Spinal cord (tissue), 10 donors: ENCODE measurements around the gene ZNF560. TPM values are rescaled to one million over a fixed set of nuclear protein-coding genes. Genes with fewer than 3 reads are reported as not detected.
A peak's percentile ranks its signal among the peaks of the same experiment; 100 is the strongest.
"Not testable (repeated sequence)": the region's sequence is repeated elsewhere in the genome, so short reads cannot be mapped to it uniquely, and the experiment has no call there.

Source experiments
- DNase-seq, 6 donors: peaks; one replicate each; pipeline versions ENCODE4 v3.0.0 to v3.0.0-alpha.2; 2013 to 2015; ENCODE audit warnings: low spot score in 6 of 6, low read depth in 4 of 6
- H3K27ac ChIP-seq: one replicate; pipeline ENCODE4 v1.5.1; 2013; ENCODE audit warnings: low read depth, low read length, control low read depth
- H3K27me3 ChIP-seq: one replicate; pipeline ENCODE4 v1.6.1; 2013; ENCODE audit warnings: low read length; ENCODE audit not compliant: control insufficient read depth, insufficient read depth
- H3K36me3 ChIP-seq: one replicate; pipeline ENCODE4 v1.6.1; 2013; ENCODE audit warnings: low read length; ENCODE audit not compliant: control insufficient read depth, insufficient read depth
- H3K4me1 ChIP-seq: one replicate; pipeline ENCODE4 v1.6.1; 2013; ENCODE audit warnings: low read length; ENCODE audit not compliant: control insufficient read depth, insufficient read depth
- H3K4me3 ChIP-seq: one replicate; pipeline ENCODE4 v1.5.1; 2013; ENCODE audit warnings: low read depth, low read length, control low read depth
- H3K9me3 ChIP-seq: one replicate; pipeline ENCODE4 v1.6.1; 2013; ENCODE audit warnings: low read length; ENCODE audit not compliant: control insufficient read depth, insufficient read depth
- WGBS: methylation state at CpG from one replicate; pipeline ENCODE4 v1.1.5; 2013; ENCODE audit warnings: missing lambda C conversion rate; ENCODE audit not compliant: insufficient coverage; 5-methylcytosine and 5-hydroxymethylcytosine counted together
- long read RNA-seq, 4 donors: transcript quantifications; one replicate each; lab custom pipeline, GENCODE V29; 2026
- polyA plus RNA-seq, 2 donors: library from polyadenylated mRNA; unstranded; fragments of 120-200 nt; gene quantifications; one replicate each; pipeline ENCODE4 v1.2.1, GENCODE V29; 2013; ENCODE audit not compliant: insufficient read length in 2 of 2
- total RNA-seq, 2 donors: library from RNA; depleted of rRNA in 1 of 2; stranded (reverse); fragments of 120-200 nt in 1 of 2; fragments of >200 nt in 1 of 2; gene quantifications; one replicate each; pipeline versions ENCODE4 v1.2.3 to v1.2.4, GENCODE V29; 2013 to 2014
- donor health status: healthy.

The ZNF560 gene
- total RNA-seq (under 1 TPM; 0.66 to 0.79 TPM), polyA plus RNA-seq (1 to 10 TPM in 1 of 2 donors, under 1 TPM in 1; 0.96 to 1.2 TPM)
- long read RNA-seq, donor 1: 0 reads
- long read RNA-seq, donor 2: 0 reads
- long read RNA-seq, donor 3: 0 reads
- long read RNA-seq, donor 4: 0 reads

GRCh38 chr19:9498183-9498902 is at the start of gene ZNF560:
Gene ZNF560 (minus strand): TSS chr19:9498616. CDS start chr19:9475313, 23,303 bp downstream.
- Histone ChIP-seq H3K4me3 (no peak within 1 kb of the TSS), H3K36me3 (no peaks in the 10 kb centered on the region), H3K4me1 (no peaks in the 10 kb centered on the region), H3K9me3 (peaks cover 3% of the 10 kb centered on the region), H3K27ac (no peak within 1 kb of the TSS), H3K27me3 (no peaks in the 10 kb centered on the region)
- WGBS: 2% methylated on average over 44 of the region's 44 CpGs
- peak in 1 of 6 donors; percentile 2 for DNase-seq

GRCh38 chr19:9547870-9548269 is 49.5 kb upstream of the ZNF560 start:
- no peaks in the 10 kb centered on the region for H3K27me3 ChIP-seq
- H3K4me1 ChIP-seq: no peaks in the 10 kb centered on the region
- 88% methylated on average over 11 of the region's 11 CpGs for WGBS
- H3K9me3 ChIP-seq: no peaks in the 10 kb centered on the region
- H3K36me3 ChIP-seq: no peaks in the 10 kb centered on the region
- DNase-seq: no peak
- no peak overlapping the region for H3K4me3 ChIP-seq
- no peak overlapping the region for H3K27ac ChIP-seq

DNA sequence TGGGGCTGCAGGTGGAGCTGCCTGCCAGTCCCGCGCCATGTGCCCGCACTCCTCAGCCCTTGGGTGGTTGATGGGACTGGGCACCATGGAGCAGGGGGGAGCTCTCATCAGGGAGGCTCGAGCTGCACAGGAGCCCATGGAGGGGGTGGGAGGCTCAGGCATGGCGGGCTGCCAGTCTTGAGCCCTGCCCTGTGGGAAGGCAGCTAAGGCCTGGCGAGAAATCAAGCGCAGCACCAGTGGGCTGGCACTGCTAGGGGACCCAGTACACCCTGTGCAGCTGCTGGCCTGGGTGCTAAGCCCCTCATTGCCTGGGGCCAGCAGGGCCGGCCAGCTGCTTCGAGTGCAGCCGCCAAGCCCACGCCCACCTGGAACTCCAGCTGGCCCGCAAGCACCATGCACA is 42.9 kb upstream of the ZNF560 start:
- not testable (repeated sequence) for H3K27me3 ChIP-seq, H3K27ac ChIP-seq, H3K4me3 ChIP-seq, DNase-seq, H3K9me3 ChIP-seq, H3K36me3 ChIP-seq
- 89% methylated on average over 9 of the region's 12 CpGs for WGBS
- peaks cover 16% of the 10 kb centered on the region for H3K4me1 ChIP-seq

- peaks cover 16% of the 10 kb centered on the region for H3K4me1 ChIP-seq
- peaks cover 17% of the 10 kb centered on the region for H3K36me3 ChIP-seq
- not testable (repeated sequence) for H3K9me3 ChIP-seq, DNase-seq, H3K27ac ChIP-seq, H3K4me3 ChIP-seq, H3K27me3 ChIP-seq
- WGBS: 90% methylated on average over 1 of the region's 1 CpG
These were observed 41.5 kb upstream of the ZNF560 start for GRCh38 chr19:9539921-9540320.

DNA sequence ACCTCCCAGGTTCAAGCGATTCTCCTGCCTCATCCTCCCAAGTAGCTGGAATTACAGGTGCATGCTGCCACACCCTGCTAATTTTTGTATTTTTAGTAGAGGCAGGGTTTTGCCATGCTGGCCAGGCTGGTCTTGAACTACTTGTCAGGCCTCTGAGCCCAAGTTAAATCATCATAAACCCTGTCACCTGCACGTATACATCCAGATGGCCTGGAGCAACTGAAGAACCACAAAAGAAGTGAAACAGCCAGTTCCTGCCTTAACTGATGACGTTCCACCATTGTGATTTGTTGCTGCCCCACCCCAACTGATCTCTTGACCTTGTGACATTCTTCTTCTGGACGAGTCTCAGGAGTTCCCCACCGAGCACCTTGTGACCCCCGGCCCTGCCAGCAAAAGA is 40.8 kb upstream of the ZNF560 start:
- not testable (repeated sequence) for H3K9me3 ChIP-seq, DNase-seq, H3K27ac ChIP-seq, H3K27me3 ChIP-seq
- peaks cover 16% of the 10 kb centered on the region for H3K4me1 ChIP-seq
- H3K4me3 ChIP-seq: peak overlapping the region; percentile 87
- H3K36me3 ChIP-seq: peaks cover 24% of the 10 kb centered on the region
- 87% methylated on average over 6 of the region's 6 CpGs for WGBS

- peaks cover 16% of the 10 kb centered on the region for H3K4me1 ChIP-seq
- WGBS: under 1% methylated on average over 45 of the region's 49 CpGs
- peak within 1 kb of the TSS; percentile 87 for H3K4me3 ChIP-seq
- peaks cover 30% of the 10 kb centered on the region for H3K36me3 ChIP-seq
- no peaks in the 10 kb centered on the region for H3K9me3 ChIP-seq
- peak; percentile 86 to 97 (median 89) for DNase-seq
- no peaks in the 10 kb centered on the region for H3K27me3 ChIP-seq
- peak within 1 kb of the TSS; percentile 97 for H3K27ac ChIP-seq
These were observed 40.0 kb upstream of the ZNF560 start, which contains the start of gene ZNF426 for GRCh38 chr19:9538183-9539058. Gene ZNF426 (minus strand): TSS chr19:9538645. CDS start chr19:9536232, 2,413 bp downstream.

GRCh38 chr19:9535934-9536333 is 37.5 kb upstream of the ZNF560 start:
- WGBS: no CpG with 5 or more reads among the region's 4 CpGs
- no peaks in the 10 kb centered on the region for H3K27me3 ChIP-seq
- no peaks in the 10 kb centered on the region for H3K9me3 ChIP-seq
- H3K4me3 ChIP-seq: no peak overlapping the region
- no peak overlapping the region for H3K27ac ChIP-seq
- no peak for DNase-seq
- H3K36me3 ChIP-seq: peaks cover 53% of the 10 kb centered on the region
- peaks cover 16% of the 10 kb centered on the region for H3K4me1 ChIP-seq

GRCh38 chr19:9531933-9532332 is 33.5 kb upstream of the ZNF560 start:
- no peak for DNase-seq
- Histone ChIP-seq H3K36me3 (peaks cover 74% of the 10 kb centered on the region), H3K4me3 (no peak overlapping the region), H3K27me3 (no peaks in the 10 kb centered on the region), H3K4me1 (peaks cover 5% of the 10 kb centered on the region), H3K27ac (no peak overlapping the region), H3K9me3 (peaks cover 18% of the 10 kb centered on the region)
- no CpG with 5 or more reads among the region's 4 CpGs for WGBS

- Histone ChIP-seq H3K27ac (no peak overlapping the region), H3K4me3 (no peak overlapping the region), H3K9me3 (peaks cover 32% of the 10 kb centered on the region), H3K27me3 (no peaks in the 10 kb centered on the region), H3K36me3 (peaks cover 56% of the 10 kb centered on the region), H3K4me1 (no peaks in the 10 kb centered on the region)
- DNase-seq: peak in 1 of 6 donors; percentile 1
- no CpG with 5 or more reads among the region's 5 CpGs for WGBS
These were observed 30.4 kb upstream of the ZNF560 start for GRCh38 chr19:9528757-9529336.
